ENCODE data around the gene IGF2BP3. TPM values are rescaled to one million over a fixed set of nuclear protein-coding genes. Genes with fewer than 3 reads are reported as not detected.
A peak's percentile ranks its signal among the peaks of the same experiment; 100 is the strongest.

Gene IGF2BP3
- total and polyA plus RNA-seq, 2 donors (not counting 1 experiment from before 2014, with no cell fraction given), result 4.3 to 11.2 TPM

DNA sequence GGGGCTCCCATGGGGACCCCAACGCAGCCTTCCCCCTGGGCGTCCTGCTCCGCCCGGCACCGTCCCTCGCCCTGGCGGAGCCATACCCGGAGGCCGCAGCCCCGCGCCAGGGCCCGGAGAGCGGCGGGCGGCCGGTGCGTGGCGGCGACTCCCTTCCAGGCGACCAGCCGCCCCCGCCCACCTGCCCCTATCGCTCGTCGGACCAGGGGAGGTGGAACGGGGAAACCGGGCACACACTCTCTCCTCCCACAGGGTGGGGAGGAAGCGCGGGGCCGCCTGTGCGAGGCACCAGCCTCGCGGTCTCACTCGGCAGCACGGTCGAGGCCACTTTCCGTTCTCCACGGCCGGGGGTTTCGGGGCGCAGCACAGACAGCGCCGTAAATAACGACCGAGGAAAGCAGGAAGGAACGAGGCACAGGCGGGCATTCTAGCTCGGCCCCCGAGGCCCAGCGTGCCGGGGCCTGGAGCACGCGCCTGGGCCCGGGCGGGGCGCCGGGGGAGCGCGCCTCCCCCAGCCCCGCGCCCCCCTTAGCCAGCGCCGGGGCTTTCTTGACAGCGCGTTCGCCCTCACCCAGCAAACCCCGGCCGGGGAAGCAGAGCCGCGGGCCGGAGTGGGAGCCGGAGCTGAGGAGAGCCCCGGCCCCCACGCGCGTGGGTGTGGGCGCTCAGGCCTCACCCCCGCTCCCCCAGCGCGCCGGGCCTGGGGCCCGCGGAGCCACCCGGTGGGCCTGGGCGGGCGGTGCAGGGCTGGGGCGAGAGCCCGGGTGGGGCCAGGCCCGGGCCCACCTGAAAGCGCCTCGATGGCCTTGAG is 936 bp downstream of the IGF2BP3 start:
- Histone ChIP-seq H3K36me3 (ENCODE audit: control insufficient read depth, insufficient read depth, low read length) (no peaks in the 10 kb centered on the region), H3K27ac (ENCODE audit: insufficient read depth, low read length) (peak overlapping the region; percentile 65), H3K9me3 (ENCODE audit: control insufficient read depth, insufficient read depth, low read depth, low read length) (no peaks in the 10 kb centered on the region), H3K27me3 (ENCODE audit: control insufficient read depth, insufficient read depth, low read length) (peaks cover 29% of the 10 kb centered on the region), H2AFZ (ENCODE audit: low read length) (peak overlapping the region; percentile 38), H3K9ac (ENCODE audit: insufficient read depth, low read length) (peak overlapping the region; percentile 64), H3K4me2 (ENCODE audit: extremely low read depth, insufficient read depth, low read length) (peak overlapping the region; percentile 85), H4K20me1 (ENCODE audit: control insufficient read depth, extremely low read depth, insufficient read depth, low read length) (no peaks in the 10 kb centered on the region), H3K4me3 (replicated peaks in 1 of 4; ENCODE audit: control extremely low read depth in 1 of 4, insufficient read depth in 1 of 4, low read depth in 3 of 4, low read length in 4 of 4) (peak overlapping the region; percentile 53 to 80 (median 56)), H3K4me1 (ENCODE audit: control insufficient read depth, extremely low read depth, insufficient read depth, low read length) (peaks cover 2% of the 10 kb centered on the region), H3K79me2 (ENCODE audit: control insufficient read depth, insufficient read depth, low read length) (peaks cover 12% of the 10 kb centered on the region)
- DNase-seq (ENCODE audit: low read depth in 2 of 2), result no peak
- TF ChIP-seq, protein P1, sequence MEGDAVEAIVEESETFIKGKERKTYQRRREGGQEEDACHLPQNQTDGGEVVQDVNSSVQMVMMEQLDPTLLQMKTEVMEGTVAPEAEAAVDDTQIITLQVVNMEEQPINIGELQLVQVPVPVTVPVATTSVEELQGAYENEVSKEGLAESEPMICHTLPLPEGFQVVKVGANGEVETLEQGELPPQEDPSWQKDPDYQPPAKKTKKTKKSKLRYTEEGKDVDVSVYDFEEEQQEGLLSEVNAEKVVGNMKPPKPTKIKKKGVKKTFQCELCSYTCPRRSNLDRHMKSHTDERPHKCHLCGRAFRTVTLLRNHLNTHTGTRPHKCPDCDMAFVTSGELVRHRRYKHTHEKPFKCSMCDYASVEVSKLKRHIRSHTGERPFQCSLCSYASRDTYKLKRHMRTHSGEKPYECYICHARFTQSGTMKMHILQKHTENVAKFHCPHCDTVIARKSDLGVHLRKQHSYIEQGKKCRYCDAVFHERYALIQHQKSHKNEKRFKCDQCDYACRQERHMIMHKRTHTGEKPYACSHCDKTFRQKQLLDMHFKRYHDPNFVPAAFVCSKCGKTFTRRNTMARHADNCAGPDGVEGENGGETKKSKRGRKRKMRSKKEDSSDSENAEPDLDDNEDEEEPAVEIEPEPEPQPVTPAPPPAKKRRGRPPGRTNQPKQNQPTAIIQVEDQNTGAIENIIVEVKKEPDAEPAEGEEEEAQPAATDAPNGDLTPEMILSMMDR (conservative IDR thresholded peaks at IDR 0.05 in 1 of 2, IDR thresholded peaks at IDR 0.05 in 1 of 2; ENCODE audit: low read depth in 1 of 2, low read length in 2 of 2), result no peak
- TF ChIP-seq EZH2 (IDR thresholded peaks at IDR 0.05; ENCODE audit: low read length, missing control alignments), result peak; percentile 84

DNA sequence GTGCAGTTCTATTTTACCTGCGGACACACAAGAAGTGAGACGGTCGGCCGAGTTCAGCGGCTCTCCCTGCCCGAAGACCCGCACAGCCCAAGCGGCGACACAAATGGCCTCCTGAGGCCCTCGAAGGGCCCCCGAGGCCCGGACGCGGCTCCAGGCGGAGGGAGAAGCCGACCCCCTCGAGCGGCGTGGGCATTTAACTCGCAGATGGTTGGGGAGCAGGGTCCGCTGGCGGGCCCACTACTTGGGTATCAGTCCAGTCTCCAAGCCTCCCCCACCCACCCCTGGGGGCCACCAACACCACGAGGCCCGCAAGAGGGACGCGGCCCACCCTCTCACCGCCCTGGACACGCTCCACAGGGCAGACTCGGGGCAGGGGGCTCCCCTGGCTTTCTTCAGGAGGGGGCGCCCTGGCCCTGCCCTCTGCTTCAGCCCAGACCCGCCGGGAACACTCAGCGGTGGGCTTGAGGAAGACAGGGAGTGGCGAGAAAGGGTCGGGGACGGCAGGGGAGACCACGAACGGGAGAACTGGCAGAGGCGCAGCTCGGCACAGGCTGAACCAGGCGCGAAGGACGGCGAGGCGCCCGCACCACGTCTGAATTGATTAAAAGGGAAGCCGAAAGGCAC is 1.7 kb downstream of the IGF2BP3 start:
- peaks cover 12% of the 10 kb centered on the region for H3K79me2 ChIP-seq (ENCODE audit: control insufficient read depth, insufficient read depth, low read length)
- H3K36me3 ChIP-seq (ENCODE audit: control insufficient read depth, insufficient read depth, low read length), result no peaks in the 10 kb centered on the region

More for the DNA sequence above, 1.7 kb downstream of the IGF2BP3 start:
- no peaks in the 10 kb centered on the region for H3K9me3 ChIP-seq (ENCODE audit: control insufficient read depth, insufficient read depth, low read depth, low read length)
- peak overlapping the region; percentile 85 for H3K4me2 ChIP-seq (ENCODE audit: extremely low read depth, insufficient read depth, low read length)
- H3K27ac ChIP-seq (ENCODE audit: insufficient read depth, low read length), result peak overlapping the region; percentile 65
- H3K4me1 ChIP-seq (ENCODE audit: control insufficient read depth, extremely low read depth, insufficient read depth, low read length), result no peaks in the 10 kb centered on the region
- peaks cover 26% of the 10 kb centered on the region for H3K27me3 ChIP-seq (ENCODE audit: control insufficient read depth, insufficient read depth, low read length)
- H3K9ac ChIP-seq (ENCODE audit: insufficient read depth, low read length), result peak overlapping the region; percentile 64
- no peaks in the 10 kb centered on the region for H4K20me1 ChIP-seq (ENCODE audit: control insufficient read depth, extremely low read depth, insufficient read depth, low read length)
- H2AFZ ChIP-seq (ENCODE audit: low read length), result no peak overlapping the region
- peak overlapping the region; percentile 53 to 79 (median 56) for H3K4me3 ChIP-seq (replicated peaks in 1 of 4; ENCODE audit: control extremely low read depth in 1 of 4, insufficient read depth in 1 of 4, low read depth in 3 of 4, low read length in 4 of 4)
- DNase-seq (ENCODE audit: low read depth in 2 of 2), result no peak
- TF ChIP-seq EZH2 (IDR thresholded peaks at IDR 0.05; ENCODE audit: low read length, missing control alignments), result no peak
- TF ChIP-seq, protein P1 (conservative IDR thresholded peaks at IDR 0.05 in 1 of 2, IDR thresholded peaks at IDR 0.05 in 1 of 2; ENCODE audit: low read depth in 1 of 2, low read length in 2 of 2), result no peak
